Natural killer cell (primary cell): ENCODE data around the gene KRT24. TPM values are rescaled to one million over a fixed set of nuclear protein-coding genes. Genes with fewer than 3 reads are reported as not detected.

Experiments
- ATAC-seq, 3 donors: fragments of 150-1000 bp in 2 of 3; fragments of 200-7000 bp in 1 of 3; cut with Tn5 transposase; 1 replicate in 1 of 3; 2 replicates in 2 of 3; pipeline ENCODE4 v1.10.0; 2021; ENCODE audit warnings: mild to moderate bottlenecking in 2 of 3, moderate library complexity in 2 of 3
- DNase-seq, 2 donors: peaks; one replicate each; pipeline versions ENCODE4 v3.0.0 to v3.0.0-alpha.2; 2013 to 2021; ENCODE audit warnings: mixed read lengths in 1 of 2
- H3K27ac ChIP-seq: one replicate; pipeline ENCODE4 v1.5.1; 2013; ENCODE audit warnings: mild to moderate bottlenecking, low read length
- H3K27me3 ChIP-seq: one replicate; pipeline ENCODE4 v1.6.1; 2013; ENCODE audit warnings: low read length; ENCODE audit not compliant: control insufficient read depth, insufficient read depth
- H3K36me3 ChIP-seq: one replicate; pipeline ENCODE4 v1.6.1; 2013; ENCODE audit warnings: low read length; ENCODE audit not compliant: control insufficient read depth, insufficient read depth
- H3K4me1 ChIP-seq: one replicate; pipeline ENCODE4 v1.6.1; 2013; ENCODE audit warnings: low read length; ENCODE audit not compliant: control insufficient read depth, insufficient read depth
- H3K4me3 ChIP-seq: one replicate; pipeline ENCODE4 v1.5.1; 2013; ENCODE audit warnings: low read length
- H3K9me3 ChIP-seq: one replicate; pipeline ENCODE4 v1.6.1; 2013; ENCODE audit warnings: low read length; ENCODE audit not compliant: control insufficient read depth, insufficient read depth
- H3K27ac Mint-ChIP-seq, 2 donors: one replicate each; pipeline ENCODE4 v1.8.0; 2022; ENCODE audit warnings: mild to moderate bottlenecking in 2 of 2, mixed read lengths in 2 of 2, moderate library complexity in 1 of 2
- H3K27me3 Mint-ChIP-seq, 2 donors: one replicate each; pipeline ENCODE4 v1.8.0; 2022; ENCODE audit warnings: low read depth in 2 of 2, mixed read lengths in 2 of 2
- H3K36me3 Mint-ChIP-seq: one replicate; pipeline ENCODE4 v1.8.0; 2022; ENCODE audit warnings: mixed read lengths
- H3K4me1 Mint-ChIP-seq, 2 donors: one replicate each; pipeline ENCODE4 v1.8.0; 2022; ENCODE audit warnings: mixed read lengths in 2 of 2
- H3K4me3 Mint-ChIP-seq: one replicate; pipeline ENCODE4 v1.8.0; 2022; ENCODE audit warnings: mild to moderate bottlenecking, moderate library complexity, mixed read lengths
- H3K9me3 Mint-ChIP-seq, 2 donors: one replicate each; pipeline ENCODE4 v1.8.0; 2022; ENCODE audit warnings: mixed read lengths in 2 of 2
- WGBS: methylation state at CpG from one replicate; pipeline ENCODE4 v1.1.7; 2013; ENCODE audit warnings: missing lambda C conversion rate; ENCODE audit not compliant: insufficient coverage; 5-methylcytosine and 5-hydroxymethylcytosine counted together
- intact Hi-C: fragments of 100-400 bp; cut with micrococcal nuclease; formaldehyde crosslinking; loops from one replicate; pipeline ENCODE4 v1.14.2; 2022
- total RNA-seq, 4 donors: library from RNA; stranded (reverse); fragments of 120-200 nt in 1 of 4; gene quantifications; one replicate each; pipeline versions ENCODE4 v1.2.3 to v1.2.4, GENCODE V29; 2013 to 2022
- TF ChIP-seq, protein P1 (sequence below): fragments of 200-600 bp; IDR thresholded peaks from one replicate; pipeline ENCODE4 v1.8.0; 2022; ENCODE audit warnings: antibody characterized with exemption

Gene KRT24
- total RNA-seq, 3 donors from 2014 or later (not counting 1 experiment from before 2014, with no cell fraction given), result not detected

DNA sequence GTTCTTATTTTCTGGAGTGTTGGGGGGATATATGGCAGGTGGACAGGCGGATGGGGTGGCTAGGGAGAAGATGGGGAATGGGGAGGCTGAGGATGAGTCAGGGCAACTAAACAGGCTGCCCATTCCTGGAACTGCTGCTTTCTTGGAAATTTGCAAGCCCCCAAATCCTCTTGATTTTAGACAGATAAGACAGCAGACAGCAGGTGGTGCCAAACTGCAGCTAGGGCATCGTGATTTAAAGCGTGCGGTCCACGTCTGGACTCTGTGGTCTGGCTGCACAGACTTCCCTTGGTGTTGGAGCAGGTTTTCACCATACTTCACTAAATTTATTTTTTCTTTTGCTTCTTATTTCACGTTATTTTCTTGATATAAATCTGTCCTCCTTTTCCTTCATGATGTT is 10.9 kb upstream of the KRT24 start:
- H3K4me1 Mint-ChIP-seq, result no peaks in the 10 kb centered on the region
- no peak for DNase-seq
- H3K9me3 Mint-ChIP-seq, result no peaks in the 10 kb centered on the region
- no peaks in the 10 kb centered on the region for H3K4me1 ChIP-seq
- no peak overlapping the region for H3K27ac ChIP-seq
- no peak overlapping the region for H3K4me3 Mint-ChIP-seq
- peaks cover 3% of the 10 kb centered on the region for H3K27me3 ChIP-seq
- no peak overlapping the region for H3K27ac Mint-ChIP-seq
- H3K36me3 Mint-ChIP-seq, result no peaks in the 10 kb centered on the region
- no peak for ATAC-seq
- H3K4me3 ChIP-seq, result no peak overlapping the region
- TF ChIP-seq, protein P1, sequence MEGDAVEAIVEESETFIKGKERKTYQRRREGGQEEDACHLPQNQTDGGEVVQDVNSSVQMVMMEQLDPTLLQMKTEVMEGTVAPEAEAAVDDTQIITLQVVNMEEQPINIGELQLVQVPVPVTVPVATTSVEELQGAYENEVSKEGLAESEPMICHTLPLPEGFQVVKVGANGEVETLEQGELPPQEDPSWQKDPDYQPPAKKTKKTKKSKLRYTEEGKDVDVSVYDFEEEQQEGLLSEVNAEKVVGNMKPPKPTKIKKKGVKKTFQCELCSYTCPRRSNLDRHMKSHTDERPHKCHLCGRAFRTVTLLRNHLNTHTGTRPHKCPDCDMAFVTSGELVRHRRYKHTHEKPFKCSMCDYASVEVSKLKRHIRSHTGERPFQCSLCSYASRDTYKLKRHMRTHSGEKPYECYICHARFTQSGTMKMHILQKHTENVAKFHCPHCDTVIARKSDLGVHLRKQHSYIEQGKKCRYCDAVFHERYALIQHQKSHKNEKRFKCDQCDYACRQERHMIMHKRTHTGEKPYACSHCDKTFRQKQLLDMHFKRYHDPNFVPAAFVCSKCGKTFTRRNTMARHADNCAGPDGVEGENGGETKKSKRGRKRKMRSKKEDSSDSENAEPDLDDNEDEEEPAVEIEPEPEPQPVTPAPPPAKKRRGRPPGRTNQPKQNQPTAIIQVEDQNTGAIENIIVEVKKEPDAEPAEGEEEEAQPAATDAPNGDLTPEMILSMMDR, result no peak
- intact Hi-C loops, result no loop called here
- no peaks in the 10 kb centered on the region for H3K9me3 ChIP-seq
- no peaks in the 10 kb centered on the region for H3K36me3 ChIP-seq
- peaks cover 18 to 22% of the 10 kb centered on the region in 2 donors for H3K27me3 Mint-ChIP-seq
- 77% methylated on average over 5 of the region's 6 CpGs for WGBS

DNA sequence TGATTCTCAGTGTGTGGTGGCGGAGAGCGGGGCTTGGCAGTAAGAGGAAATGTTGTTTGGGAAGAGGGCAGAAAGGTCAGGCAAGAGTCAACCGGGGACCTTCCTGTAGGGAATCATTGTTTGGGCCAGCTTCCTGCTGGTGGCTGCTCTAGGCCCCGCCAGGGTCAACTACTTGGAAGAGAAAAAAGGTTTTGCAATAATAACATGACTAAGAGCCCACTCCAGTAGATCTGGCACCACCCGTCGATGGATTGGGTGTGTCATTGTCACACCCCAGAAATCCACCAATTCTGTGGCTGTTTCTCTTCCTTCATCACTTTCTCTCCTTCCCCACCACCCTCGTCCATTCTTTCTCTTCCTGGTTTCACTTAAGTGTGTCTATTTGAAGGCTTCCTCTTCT is 4.2 kb upstream of the KRT24 start:
- no peak overlapping the region for H3K27ac ChIP-seq
- H3K4me3 Mint-ChIP-seq, result no peak overlapping the region

DNA sequence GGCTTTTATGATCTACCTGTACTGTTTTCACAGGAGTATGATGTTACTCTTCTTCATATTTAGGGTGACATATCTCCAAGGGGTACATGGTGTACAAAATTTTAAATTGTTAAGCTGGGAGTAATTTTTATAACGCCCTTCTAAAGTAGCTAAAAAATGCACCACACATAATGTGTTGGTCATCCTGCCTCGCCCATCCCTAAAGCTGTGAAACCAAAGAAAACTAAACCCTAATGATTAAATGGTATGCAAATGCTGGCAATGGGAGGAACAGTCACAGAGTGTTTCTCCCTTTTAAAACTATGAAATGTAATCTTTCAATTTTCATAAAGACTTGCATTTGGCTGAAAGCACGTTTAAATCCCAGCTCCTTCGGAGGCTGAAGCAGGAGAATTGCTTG is 2.0 kb upstream of the KRT24 start:
- Mint-ChIP-seq H3K27me3 (peaks cover 46 to 49% of the 10 kb centered on the region in 2 donors), H3K36me3 (no peaks in the 10 kb centered on the region), H3K27ac (no peak overlapping the region), H3K4me1 (no peaks in the 10 kb centered on the region), H3K9me3 (no peaks in the 10 kb centered on the region), H3K4me3 (no peak overlapping the region)
- intact Hi-C loops, result no loop called here
- TF ChIP-seq, protein P1, result no peak
- Histone ChIP-seq H3K27ac (no peak overlapping the region), H3K4me3 (no peak overlapping the region), H3K36me3 (no peaks in the 10 kb centered on the region), H3K9me3 (no peaks in the 10 kb centered on the region), H3K4me1 (no peaks in the 10 kb centered on the region), H3K27me3 (no peaks in the 10 kb centered on the region)
- 77% methylated on average over 2 of the region's 4 CpGs for WGBS
- ATAC-seq (no peak), DNase-seq (no peak)

More for the DNA sequence above, 4.2 kb upstream of the KRT24 start:
- H3K27ac Mint-ChIP-seq, result no peak overlapping the region
- TF ChIP-seq, protein P1, result no peak
- Histone ChIP-seq H3K36me3 (no peaks in the 10 kb centered on the region), H3K4me3 (no peak overlapping the region), H3K27me3 (no peaks in the 10 kb centered on the region), H3K9me3 (no peaks in the 10 kb centered on the region), H3K4me1 (no peaks in the 10 kb centered on the region)
- no peaks in the 10 kb centered on the region for H3K4me1 Mint-ChIP-seq
- ATAC-seq (no peak), DNase-seq (no peak)
- H3K9me3 Mint-ChIP-seq, result no peaks in the 10 kb centered on the region
- peaks cover 47% of the 10 kb centered on the region in 2 donors for H3K27me3 Mint-ChIP-seq
- 65% methylated on average over 7 of the region's 7 CpGs for WGBS
- intact Hi-C loops, result no loop called here
- no peaks in the 10 kb centered on the region for H3K36me3 Mint-ChIP-seq

DNA sequence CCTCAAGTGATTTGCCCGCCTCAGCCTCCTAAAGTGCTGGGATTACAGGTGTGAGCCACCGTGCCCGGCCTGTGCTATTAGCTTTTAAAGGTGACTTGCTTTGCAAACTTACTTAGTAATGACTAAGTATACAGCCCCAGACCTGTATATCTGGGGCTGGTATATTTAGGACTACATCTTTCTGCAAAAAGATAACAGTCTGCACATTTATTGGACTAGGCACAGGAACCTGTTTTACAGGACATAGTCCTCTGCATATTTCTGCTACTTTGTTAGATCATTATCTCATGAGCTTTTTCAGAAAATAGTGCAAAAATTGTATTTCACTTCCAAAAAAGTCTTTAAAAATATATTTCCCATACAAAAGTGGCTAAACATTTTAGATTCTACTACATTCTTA is 1.3 kb downstream of the KRT24 start:
- H3K4me3 ChIP-seq, result no peak overlapping the region
- H3K4me1 ChIP-seq, result no peaks in the 10 kb centered on the region
- 95% methylated on average over 3 of the region's 3 CpGs for WGBS
- intact Hi-C loops, result no loop called here
- no peaks in the 10 kb centered on the region for H3K36me3 Mint-ChIP-seq
- no peaks in the 10 kb centered on the region for H3K27me3 ChIP-seq
- H3K4me3 Mint-ChIP-seq, result no peak overlapping the region
- no peak overlapping the region for H3K27ac ChIP-seq
- H3K36me3 ChIP-seq, result no peaks in the 10 kb centered on the region
- no peaks in the 10 kb centered on the region for H3K4me1 Mint-ChIP-seq
- H3K27ac Mint-ChIP-seq, result no peak overlapping the region
- ATAC-seq, result no peak
- no peak for DNase-seq
- TF ChIP-seq, protein P1, result no peak
- H3K9me3 ChIP-seq, result no peaks in the 10 kb centered on the region
- no peaks in the 10 kb centered on the region for H3K9me3 Mint-ChIP-seq
- H3K27me3 Mint-ChIP-seq, result peaks cover 33 to 66% of the 10 kb centered on the region in 2 donors
